ENCODE measurements around the gene TLCD2.
"Not testable (repeated sequence)": the region's sequence is repeated elsewhere in the genome, so short reads cannot be mapped to it uniquely, and the experiment has no call there.

Gene TLCD2

GRCh38 chr17:1716076-1716911 is 6.1 kb upstream of the TLCD2 start:
- peak; percentile 100 for DNase-seq

GRCh38 chr17:1715803-1716075 is 5.6 kb upstream of the TLCD2 start:
- DNase-seq, result no peak

GRCh38 chr17:1714980-1715802 is 5.0 kb upstream of the TLCD2 start:
- DNase-seq, result peak; percentile 52

GRCh38 chr17:1714427-1714979 is 4.3 kb upstream of the TLCD2 start:
- peak; percentile 18 for DNase-seq

- DNase-seq, result no peak
Measured at GRCh38 chr17:1713878-1714426, 3.8 kb upstream of the TLCD2 start.

- no peak for DNase-seq
Measured at GRCh38 chr17:1713160-1713877, 3.1 kb upstream of the TLCD2 start.

- no peak for DNase-seq
Measured at GRCh38 chr17:1712271-1712670, 2.1 kb upstream of the TLCD2 start.

- no peak for DNase-seq
Measured at GRCh38 chr17:1711804-1712203, 1.6 kb upstream of the TLCD2 start.

- peak; percentile 21 for DNase-seq
Measured at GRCh38 chr17:1710807-1711553, 803 bp upstream of the TLCD2 start.

GRCh38 chr17:1709403-1709951 is 700 bp downstream of the TLCD2 start:
- peak; percentile 13 for DNase-seq

- DNase-seq, result not testable (repeated sequence)
Measured at GRCh38 chr17:1708791-1709346, 1.3 kb downstream of the TLCD2 start.

- peak; percentile 68 for DNase-seq
Measured at GRCh38 chr17:1707107-1707506, 3.1 kb downstream of the TLCD2 start.

- no peak for DNase-seq
Measured at GRCh38 chr17:1705004-1705403, 5.2 kb downstream of the TLCD2 start.

GRCh38 chr17:1703063-1703462 is 7.1 kb downstream of the TLCD2 start:
- DNase-seq, result no peak

GRCh38 chr17:1699891-1700290 is 10.3 kb downstream of the TLCD2 start:
- not testable (repeated sequence) for DNase-seq

GRCh38 chr17:1697681-1698080 is 12.5 kb downstream of the TLCD2 start:
- no peak for DNase-seq

GRCh38 chr17:1695365-1695764 is 14.8 kb downstream of the TLCD2 start:
- DNase-seq, result no peak

GRCh38 chr17:1693339-1693738 is 16.8 kb downstream of the TLCD2 start:
- DNase-seq, result no peak

- DNase-seq, result no peak
Measured at GRCh38 chr17:1690544-1691221, 19.5 kb downstream of the TLCD2 start.

GRCh38 chr17:1688405-1688804 is 21.8 kb downstream of the TLCD2 start:
- not testable (repeated sequence) for DNase-seq

GRCh38 chr17:1686086-1686485 is 24.1 kb downstream of the TLCD2 start:
- DNase-seq, result no peak

Data from CD4-positive, alpha-beta T cell treated with Interleukin-21 for 1 hour (primary cell).